Endothelial cell of umbilical vein (primary cell): ENCODE results near the gene MUC13. TPM values are rescaled to one million over a fixed set of nuclear protein-coding genes. Genes with fewer than 3 reads are reported as not detected.

Source experiments
- BruUV-seq: library from RNA; stranded (reverse); fragments of 400-500 nt; replicated peaks from 2 replicates; lab custom pipeline; 2021; lab: Mats Ljungman, UMichigan
- CTCF ChIA-PET: fragments of 300-600, 350-600 bp; sonication (Branson Sonifier 250); formaldehyde crosslinking; loops from one replicate; lab custom pipeline; 2021; ENCODE audit warnings: antibody characterized with exemption, inconsistent platforms; lab: Charles Lee
- POLR2A ChIA-PET: fragments of 300-600, 350-600 bp; sonication (Branson Sonifier 250); formaldehyde crosslinking; loops from one replicate; lab custom pipeline; 2021; ENCODE audit warnings: antibody characterized with exemption, inconsistent platforms; lab: Charles Lee
- DNase-seq: peaks from one replicate; pipeline ENCODE4 v3.0.0-alpha.2; 2011; ENCODE audit warnings: low read depth, low spot score
- FAIRE-seq: peaks from 2 replicates; lab custom pipeline; 2011; peaks lifted over from hg19 to GRCh38; lab: Jason Lieb, UNC
- H2AFZ ChIP-seq: 2 replicates; pipeline ENCODE4 v1.6.0; 2012; ENCODE audit warnings: low read depth, low read length, control low read depth, inconsistent platforms
- H3K27ac ChIP-seq: 2 replicates; pipeline ENCODE4 v1.5.1; 2011; ENCODE audit warnings: low read depth, mild to moderate bottlenecking, control low read depth, low read length, moderate library complexity; ENCODE audit not compliant: insufficient read depth
- H3K27me3 ChIP-seq, 2 experiments: 2 replicates each; pipeline versions ENCODE4 v1.6.0 to v1.6.1; 2011; ENCODE audit warnings: low read length in 2 of 2, mixed read lengths in 1 of 2; ENCODE audit not compliant: control insufficient read depth in 2 of 2, insufficient read depth in 2 of 2
- H3K36me3 ChIP-seq, 2 experiments: 2 replicates in 1 of 2; 3 replicates in 1 of 2; pipeline ENCODE4 v1.5.1; 2011; ENCODE audit warnings: low read length in 2 of 2, mild to moderate bottlenecking in 1 of 2, moderate library complexity in 1 of 2; ENCODE audit not compliant: control insufficient read depth in 2 of 2, insufficient read depth in 2 of 2; ENCODE audit errors: extremely low read depth in 1 of 2
- H3K4me1 ChIP-seq: 3 replicates; pipeline ENCODE4 v1.5.1; 2011; ENCODE audit warnings: mild to moderate bottlenecking, low read length; ENCODE audit not compliant: control insufficient read depth, insufficient read depth; ENCODE audit errors: extremely low read depth
- H3K4me2 ChIP-seq: 2 replicates; pipeline ENCODE4 v1.6.1; 2011; ENCODE audit warnings: low read length, control low read depth, mixed read lengths; ENCODE audit not compliant: insufficient read depth
- H3K4me3 ChIP-seq, 3 experiments: fragments of 200-600 bp in 1 of 3; sonication (generic), shearing (Covaris generic) in 1 of 3; replicated peaks in 1 of 3; 2 replicates each; pipeline ENCODE4 v1.5.1; 2011 to 2016; ENCODE audit warnings: control low read depth in 3 of 3, low read length in 3 of 3, mild to moderate bottlenecking in 2 of 3, inconsistent platforms in 1 of 3, low read depth in 1 of 3, moderate library complexity in 1 of 3; ENCODE audit not compliant: insufficient read depth in 1 of 3
- H3K79me2 ChIP-seq: 2 replicates; pipeline ENCODE4 v1.6.0; 2012; ENCODE audit warnings: low read length, inconsistent platforms; ENCODE audit not compliant: control insufficient read depth, insufficient read depth
- H3K9ac ChIP-seq: replicated peaks from 2 replicates; pipeline ENCODE3; 2011; ENCODE audit warnings: low read length, control low read depth; ENCODE audit not compliant: insufficient read depth; ENCODE audit errors: extremely low read depth
- H3K9me1 ChIP-seq: replicated peaks from 3 replicates; pipeline ENCODE4 v1.6.0; 2011; ENCODE audit warnings: mild to moderate bottlenecking, low read length; ENCODE audit not compliant: control insufficient read depth, insufficient read depth; ENCODE audit errors: extremely low read depth
- H3K9me3 ChIP-seq: replicated peaks from 2 replicates; pipeline ENCODE4 v1.5.1; 2012; ENCODE audit warnings: low read length, inconsistent platforms; ENCODE audit not compliant: control insufficient read depth, insufficient read depth
- H4K20me1 ChIP-seq: replicated peaks from 2 replicates; pipeline ENCODE3; 2011; ENCODE audit warnings: mild to moderate bottlenecking, low read length; ENCODE audit not compliant: control insufficient read depth, insufficient read depth; ENCODE audit errors: extremely low read depth
- CTCF ChIP-seq, 2 donors: IDR thresholded peaks; 1 replicate in 1 of 2; 2 replicates in 1 of 2; pipeline ENCODE4 v1.5.1; 2011; ENCODE audit warnings: low read length in 2 of 2, mild to moderate bottlenecking in 2 of 2, moderate library complexity in 2 of 2, control low read depth in 1 of 2, inconsistent platforms in 1 of 2, low read depth in 1 of 2; ENCODE audit not compliant: insufficient read depth in 1 of 2; ENCODE audit errors: extremely low read depth in 1 of 2
- EZH2 ChIP-seq: IDR thresholded peaks from 2 replicates; pipeline ENCODE4 v1.6.1; 2012; ENCODE audit warnings: borderline replicate concordance, low read depth, mild to moderate bottlenecking, moderate library complexity, low read length, inconsistent platforms; ENCODE audit not compliant: severe bottlenecking
- FOS ChIP-seq: IDR thresholded peaks from 2 replicates; pipeline ENCODE4 v1.6.1; 2011; ENCODE audit warnings: mild to moderate bottlenecking, low read length, moderate library complexity, borderline replicate concordance; ENCODE audit not compliant: insufficient read depth
- GATA2 ChIP-seq: IDR thresholded peaks from 2 replicates; pipeline ENCODE4 v1.7.0; 2011; ENCODE audit warnings: low read depth, mild to moderate bottlenecking, moderate library complexity, mixed read lengths, low read length; ENCODE audit not compliant: insufficient read length, insufficient read depth
- JUN ChIP-seq: IDR thresholded peaks from 2 replicates; pipeline ENCODE4 v1.6.1; 2011; ENCODE audit warnings: borderline replicate concordance, low read depth; ENCODE audit not compliant: insufficient read length, insufficient read depth
- MAX ChIP-seq: IDR thresholded peaks from 2 replicates; pipeline ENCODE4 v1.6.1; 2011; ENCODE audit not compliant: insufficient read depth, insufficient read length
- MYC ChIP-seq: IDR thresholded peaks from one replicate; pipeline ENCODE4 v1.6.1; 2011; ENCODE audit warnings: mild to moderate bottlenecking, low read depth, low read length
- POLR2A ChIP-seq: IDR thresholded peaks from 2 replicates; pipeline ENCODE4 v1.6.1; 2012; ENCODE audit warnings: low read depth, mild to moderate bottlenecking, control low read depth, low read length
- POLR2AphosphoS5 ChIP-seq: IDR thresholded peaks from 2 replicates; pipeline ENCODE4 v1.6.1; 2012; ENCODE audit warnings: low read depth, mild to moderate bottlenecking, control low read depth, low read length, moderate library complexity; ENCODE audit not compliant: insufficient read depth
- dilution Hi-C: fragments of 300-500 bp; cut with MboI; formaldehyde crosslinking; loops from one replicate; pipeline ENCODE4 v1.15.0; 2019; ENCODE audit warnings: low sequenced_read_pairs; ENCODE audit not compliant: extremely low pct_ligation_motif_present
- intact Hi-C: fragments of 100-400 bp; cut with micrococcal nuclease; formaldehyde crosslinking; loops from one replicate; pipeline ENCODE4 v1.10.0; 2022
- polyA plus RNA-seq, 4 experiments: library from polyadenylated mRNA; depleted of rRNA in 3 of 4; stranded (reverse) in 3 of 4; unstranded in 1 of 4; fragments of >200 nt; gene quantifications; 2 replicates each; pipeline versions ENCODE4 v1.2.1 to v1.2.3, GENCODE V29; 2011 to 2012; ENCODE audit warnings: missing spikeins in 1 of 4
- total RNA-seq: library from RNA; stranded (reverse); gene quantifications from 2 replicates; pipeline ENCODE4 v1.2.3, GENCODE V29; 2021

Gene MUC13
- total and polyA plus RNA-seq, 2 donors (not counting 3 experiments of a cell fraction or from before 2014, with no cell fraction given) = not detected

- FAIRE-seq (no peak), DNase-seq (no peak)
- BruUV-seq = no TSS peak
- H3K9me3 ChIP-seq = no peaks in the 10 kb centered on the region
- ChIA-PET CTCF (interaction anchor here (1.1 to 2.3 kb wide), 4 partner anchors 19 to 121 kb away, joined by 3 to 13 read pairs (median 5); no protein-coding TSS in a partner anchor), POLR2A (no interaction called here)
- H3K36me3 ChIP-seq = no peaks in the 10 kb centered on the region
- H2AFZ ChIP-seq = no peak overlapping the region
- H3K27ac ChIP-seq = no peak overlapping the region
- H3K4me1 ChIP-seq = peaks cover 55% of the 10 kb centered on the region
- no peak overlapping the region for H3K4me3 ChIP-seq
- H3K4me2 ChIP-seq = no peak overlapping the region
- peaks cover 32% of the 10 kb centered on the region for H3K79me2 ChIP-seq
- TF ChIP-seq MYC = no peak
- TF ChIP-seq GATA2 = no peak
- no peak for TF ChIP-seq EZH2
- no peak for TF ChIP-seq FOS
- TF ChIP-seq JUN = no peak
- no peak for TF ChIP-seq MAX
- no peak for TF ChIP-seq POLR2AphosphoS5
- TF ChIP-seq CTCF (IDR thresholded peaks at IDR 0.05; ENCODE audit: extremely low read depth in 1 of 2, insufficient read depth in 1 of 2, low read depth in 1 of 2, low read length in 2 of 2) = no peak
- TF ChIP-seq POLR2A = no peak
- no peaks in the 10 kb centered on the region for H4K20me1 ChIP-seq
- intact Hi-C loops = no loop called here
- dilution Hi-C loops = loop anchor here (25.0 kb wide), 1 partner anchor 120 kb away; no protein-coding TSS in a partner anchor
- no peak overlapping the region for H3K9ac ChIP-seq
- no peaks in the 10 kb centered on the region for H3K9me1 ChIP-seq
- no peaks in the 10 kb centered on the region for H3K27me3 ChIP-seq
These were observed 52.4 kb downstream of the MUC13 start for GRCh38 chr3:124881976-124882697.
